KMS-11 (cell line): ENCODE results near the gene OR1N1.
"Not testable (repeated sequence)": the region's sequence is repeated elsewhere in the genome, so short reads cannot be mapped to it uniquely, and the experiment has no call there.

Source experiments
- H2AFZ ChIP-seq: fragments of 200-600 bp; sonication (generic); 2 replicates; pipeline ENCODE4 v1.6.1; 2016; ENCODE audit warnings: antibody characterized with exemption, mixed run types, low read depth
- H3K27ac ChIP-seq: fragments of 200-600 bp; sonication (generic); 2 replicates; pipeline ENCODE4 v1.6.1; 2016; ENCODE audit warnings: mild to moderate bottlenecking, mixed run types
- H3K27me3 ChIP-seq: fragments of 200-600 bp; sonication (generic); 2 replicates; pipeline ENCODE4 v1.6.1; 2017; ENCODE audit warnings: mild to moderate bottlenecking, low read depth, mixed run types, moderate library complexity; ENCODE audit not compliant: insufficient read depth
- H3K36me3 ChIP-seq: fragments of 200-600 bp; sonication (generic); 2 replicates; pipeline ENCODE4 v1.6.1; 2017; ENCODE audit warnings: mild to moderate bottlenecking, mixed run types; ENCODE audit not compliant: insufficient read depth
- H3K4me1 ChIP-seq: fragments of 200-600 bp; sonication (generic); 2 replicates; pipeline ENCODE4 v1.6.1; 2016; ENCODE audit warnings: mild to moderate bottlenecking, low read depth, mixed run types; ENCODE audit not compliant: poor library complexity, severe bottlenecking
- H3K4me2 ChIP-seq: fragments of 200-600 bp; sonication (generic); 2 replicates; pipeline ENCODE4 v1.7.0; 2016; ENCODE audit warnings: mild to moderate bottlenecking, mixed run types
- H3K4me3 ChIP-seq: fragments of 200-600 bp; sonication (generic); IDR thresholded peaks from 2 replicates; pipeline ENCODE4 v1.6.1; 2017; ENCODE audit warnings: low read depth, low read length, mixed read lengths; ENCODE audit not compliant: insufficient read depth
- H3K79me2 ChIP-seq: fragments of 200-600 bp; sonication (generic); 2 replicates; pipeline ENCODE4 v1.6.1; 2016; ENCODE audit warnings: low read depth, mixed run types; ENCODE audit not compliant: insufficient read depth
- H3K9ac ChIP-seq: fragments of 200-600 bp; sonication (generic); 2 replicates; pipeline ENCODE4 v1.6.1; 2016; ENCODE audit warnings: mild to moderate bottlenecking, mixed run types
- H4K20me1 ChIP-seq: fragments of 200-600 bp; sonication (generic); 2 replicates; pipeline ENCODE4 v1.6.1; 2016; ENCODE audit warnings: mild to moderate bottlenecking, mixed run types; ENCODE audit not compliant: insufficient read depth
- CTCF ChIP-seq: fragments of 200-600 bp; sonication (generic); conservative IDR thresholded peaks from 2 replicates; pipeline ENCODE4 v1.6.1; 2017; ENCODE audit warnings: low read depth, mild to moderate bottlenecking, antibody characterized with exemption, low read length, moderate library complexity, mixed read lengths

The OR1N1 gene

GRCh38 chr9:122538757-122539156 lies 11.7 kb upstream of the OR1N1 start:
- Histone ChIP-seq H3K36me3 (no peaks in the 10 kb centered on the region), H3K4me3 (no peak overlapping the region), H4K20me1 (no peaks in the 10 kb centered on the region), H2AFZ (no peak overlapping the region), H3K9ac (no peak overlapping the region), H3K4me1 (no peaks in the 10 kb centered on the region), H3K79me2 (no peaks in the 10 kb centered on the region), H3K27me3 (no peaks in the 10 kb centered on the region), H3K27ac (no peak overlapping the region), H3K4me2 (no peak overlapping the region)
- TF ChIP-seq CTCF, result no peak

- H3K4me1 ChIP-seq, H3K9ac ChIP-seq, H3K4me2 ChIP-seq, H3K4me3 ChIP-seq, H3K27ac ChIP-seq, H3K36me3 ChIP-seq, H4K20me1 ChIP-seq, H3K79me2 ChIP-seq, H2AFZ ChIP-seq, H3K27me3 ChIP-seq: not testable (repeated sequence)
Observed at GRCh38 chr9:122537066-122537465, 10.0 kb upstream of the OR1N1 start.

GRCh38 chr9:122536134-122536533 lies 9.0 kb upstream of the OR1N1 start:
- Histone ChIP-seq H3K79me2 (no peaks in the 10 kb centered on the region), H3K4me3 (no peak overlapping the region), H3K4me2 (no peak overlapping the region), H3K4me1 (no peaks in the 10 kb centered on the region), H2AFZ (no peak overlapping the region), H3K9ac (no peak overlapping the region), H4K20me1 (no peaks in the 10 kb centered on the region), H3K27me3 (no peaks in the 10 kb centered on the region), H3K27ac (no peak overlapping the region), H3K36me3 (no peaks in the 10 kb centered on the region)
- TF ChIP-seq CTCF, result no peak

GRCh38 chr9:122531157-122531556 lies 4.1 kb upstream of the OR1N1 start:
- H2AFZ ChIP-seq, H3K4me2 ChIP-seq, H3K36me3 ChIP-seq, H3K27ac ChIP-seq, H3K27me3 ChIP-seq, H3K4me1 ChIP-seq, H3K79me2 ChIP-seq, H3K9ac ChIP-seq, H4K20me1 ChIP-seq, H3K4me3 ChIP-seq: not testable (repeated sequence)

GRCh38 chr9:122526602-122527001 lies 491 bp downstream of the OR1N1 start:
- H3K4me2 ChIP-seq, result no peak overlapping the region
- H2AFZ ChIP-seq, result no peak overlapping the region
- H3K27me3 ChIP-seq, result no peaks in the 10 kb centered on the region
- no peak overlapping the region for H3K9ac ChIP-seq
- no peaks in the 10 kb centered on the region for H4K20me1 ChIP-seq
- no peaks in the 10 kb centered on the region for H3K4me1 ChIP-seq
- no peak for TF ChIP-seq CTCF
- no peak overlapping the region for H3K27ac ChIP-seq
- H3K79me2 ChIP-seq, result no peaks in the 10 kb centered on the region
- no peaks in the 10 kb centered on the region for H3K36me3 ChIP-seq
- no peak overlapping the region for H3K4me3 ChIP-seq
